Islet of Langerhans (tissue), 1 donor: ENCODE results near the gene DDX20.

Experiments used
- FAIRE-seq: peaks from one replicate; lab custom pipeline; 2011; peaks lifted over from hg19 to GRCh38; lab: Jason Lieb, UNC

Gene DDX20

GRCh38 chr1:111747947-111748346, 7.8 kb upstream of the DDX20 start:
- no peak for FAIRE-seq

- no peak for FAIRE-seq
Measured at GRCh38 chr1:111749628-111750027, 6.1 kb upstream of the DDX20 start.

- FAIRE-seq = no peak
Measured at GRCh38 chr1:111750856-111751255, 4.8 kb upstream of the DDX20 start.

GRCh38 chr1:111751906-111752575, 3.7 kb upstream of the DDX20 start:
- no peak for FAIRE-seq

GRCh38 chr1:111754984-111755330, 744 bp upstream of the DDX20 start:
- no peak for FAIRE-seq

GRCh38 chr1:111756124-111756513, 418 bp downstream of the DDX20 start:
- FAIRE-seq = no peak

- FAIRE-seq = no peak
Measured at GRCh38 chr1:111758373-111758772, 2.7 kb downstream of the DDX20 start.

- no peak for FAIRE-seq
Measured at GRCh38 chr1:111761717-111762116, 6.0 kb downstream of the DDX20 start.

- no peak for FAIRE-seq
Measured at GRCh38 chr1:111762332-111762731, 6.6 kb downstream of the DDX20 start.

- FAIRE-seq = no peak
Measured at GRCh38 chr1:111768023-111768422, 12.3 kb downstream of the DDX20 start.

GRCh38 chr1:111768625-111769024, 12.9 kb downstream of the DDX20 start:
- no peak for FAIRE-seq

GRCh38 chr1:111769517-111770146, 13.9 kb downstream of the DDX20 start:
- peak; percentile 96 for FAIRE-seq

- FAIRE-seq = no peak
Measured at GRCh38 chr1:111770916-111771315, 15.2 kb downstream of the DDX20 start.

GRCh38 chr1:111775966-111776365, 20.3 kb downstream of the DDX20 start:
- no peak for FAIRE-seq

GRCh38 chr1:111776391-111776790, 20.7 kb downstream of the DDX20 start:
- no peak for FAIRE-seq

- no peak for FAIRE-seq
Measured at GRCh38 chr1:111776861-111777260, 21.2 kb downstream of the DDX20 start.

GRCh38 chr1:111777301-111777700, 21.6 kb downstream of the DDX20 start:
- FAIRE-seq = no peak

GRCh38 chr1:111778066-111778465, 22.4 kb downstream of the DDX20 start:
- no peak for FAIRE-seq

- FAIRE-seq = no peak
Measured at GRCh38 chr1:111778541-111779051, 22.9 kb downstream of the DDX20 start.

- no peak for FAIRE-seq
Measured at GRCh38 chr1:111779546-111779945, 23.8 kb downstream of the DDX20 start.

GRCh38 chr1:111784273-111784901, 28.7 kb downstream of the DDX20 start:
- no peak for FAIRE-seq

GRCh38 chr1:111786669-111787207, 31.0 kb downstream of the DDX20 start:
- no peak for FAIRE-seq

- FAIRE-seq = no peak
Measured at GRCh38 chr1:111789142-111789541, 33.4 kb downstream of the DDX20 start.
